Fibroblast of the aortic adventitia (primary cell): ENCODE results near the gene ITGAE. TPM values are rescaled to one million over a fixed set of nuclear protein-coding genes. Genes with fewer than 3 reads are reported as not detected.

Source experiments
- DNase-seq: peaks from one replicate; pipeline ENCODE4 v3.0.0-alpha.2; 2010; ENCODE audit warnings: low read depth
- H3K4me3 ChIP-seq: 2 replicates; pipeline ENCODE4 v1.5.1; 2011; ENCODE audit warnings: low read depth, mild to moderate bottlenecking, control low read depth, low read length, moderate library complexity
- CTCF ChIP-seq: IDR thresholded peaks from 2 replicates; pipeline ENCODE4 v1.5.1; 2011; ENCODE audit warnings: mild to moderate bottlenecking, low read length, control low read depth, inconsistent platforms; ENCODE audit not compliant: insufficient read depth
- total RNA-seq: library from RNA; depleted of rRNA; stranded (reverse); fragments of >200 nt; gene quantifications from 2 replicates; pipeline ENCODE4 v1.2.3, GENCODE V29; 2012; ENCODE audit warnings: low replicate concordance

The ITGAE gene
- total RNA-seq, 1 donor = 37.4 TPM

GRCh38 chr17:3801792-3802191, 804 bp upstream of the ITGAE start:
- H3K4me3 ChIP-seq = no peak overlapping the region
- no peak for TF ChIP-seq CTCF
- no peak for DNase-seq

- DNase-seq = no peak
Measured at GRCh38 chr17:3801347-3801746, 359 bp upstream of the ITGAE start.

GRCh38 chr17:3799181-3799945, 1.6 kb downstream of the ITGAE start:
- DNase-seq = no peak
- no peak for TF ChIP-seq CTCF
- no peak overlapping the region for H3K4me3 ChIP-seq

More at GRCh38 chr17:3801347-3801746, 359 bp upstream of the ITGAE start:
- no peak for TF ChIP-seq CTCF
- H3K4me3 ChIP-seq = no peak overlapping the region

- H3K4me3 ChIP-seq = no peak overlapping the region
- DNase-seq = no peak
- no peak for TF ChIP-seq CTCF
Measured at GRCh38 chr17:3798273-3799180, 2.5 kb downstream of the ITGAE start.

- H3K4me3 ChIP-seq = no peak overlapping the region
- no peak for TF ChIP-seq CTCF
- no peak for DNase-seq
Measured at GRCh38 chr17:3796822-3797170, 4.2 kb downstream of the ITGAE start.

GRCh38 chr17:3796110-3796821, 4.7 kb downstream of the ITGAE start:
- DNase-seq = no peak
- no peak overlapping the region for H3K4me3 ChIP-seq
- TF ChIP-seq CTCF = no peak
